Progenitor cell of endocrine pancreas (in vitro differentiated cells): ENCODE results near the gene RSRC1. TPM values are rescaled to one million over a fixed set of nuclear protein-coding genes. Genes with fewer than 3 reads are reported as not detected.
"Not testable (repeated sequence)": the region's sequence is repeated elsewhere in the genome, so short reads cannot be mapped to it uniquely, and the experiment has no call there.

ENCODE experiments used
- DNase-seq: peaks from one replicate; pipeline ENCODE4 v3.0.0; 2021; ENCODE audit warnings: low spot score; ENCODE audit not compliant: unreplicated experiment
- H3K27ac Mint-ChIP-seq: 2 replicates; pipeline ENCODE4 v1.8.0; 2021; ENCODE audit warnings: mild to moderate bottlenecking, moderate library complexity, mixed read lengths
- H3K27me3 Mint-ChIP-seq: 2 replicates; pipeline ENCODE4 v1.8.0; 2021; ENCODE audit warnings: mixed read lengths
- H3K36me3 Mint-ChIP-seq: 2 replicates; pipeline ENCODE4 v1.8.0; 2022; ENCODE audit warnings: mixed read lengths; ENCODE audit not compliant: insufficient read depth
- H3K4me1 Mint-ChIP-seq: 2 replicates; pipeline ENCODE4 v1.8.0; 2021; ENCODE audit warnings: low read depth, mixed read lengths
- H3K4me3 Mint-ChIP-seq: 2 replicates; pipeline ENCODE4 v1.8.0; 2021; ENCODE audit warnings: low read depth, mild to moderate bottlenecking, moderate library complexity, mixed read lengths
- H3K9me3 Mint-ChIP-seq: 2 replicates; pipeline ENCODE4 v1.8.0; 2021; ENCODE audit warnings: low read depth, mixed read lengths
- CTCF ChIP-seq: fragments of 200-600 bp; sonication (generic); IDR thresholded peaks from one replicate; pipeline ENCODE4 v1.5.0; 2021; ENCODE audit warnings: antibody characterized with exemption, mild to moderate bottlenecking; ENCODE audit not compliant: unreplicated experiment
- total RNA-seq: library from RNA; stranded (reverse); gene quantifications from 2 replicates; pipeline ENCODE4 v1.2.1, GENCODE V29; 2021

RSRC1 gene
- total RNA-seq, 1 donor from 2014 or later: 50.6 TPM

DNA sequence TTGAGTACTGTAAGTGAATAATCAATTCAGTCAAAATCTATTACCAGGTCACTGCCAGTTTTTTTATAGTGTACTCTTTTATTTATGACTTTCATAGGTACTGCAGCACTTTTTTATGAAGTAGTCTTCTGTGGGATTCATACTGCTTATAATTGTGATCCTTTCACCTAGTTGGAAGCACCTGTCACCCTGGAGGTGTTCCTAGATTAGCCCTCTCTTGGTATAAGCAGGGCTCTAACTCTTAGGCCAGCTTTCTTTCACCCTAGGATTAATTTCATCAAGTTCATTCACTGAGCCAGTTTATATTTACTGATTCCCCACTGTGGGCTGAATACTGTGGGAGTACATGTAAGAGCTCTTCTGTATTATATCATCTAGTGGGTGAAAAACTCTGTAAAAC is 395.2 kb downstream of the RSRC1 start:
- TF ChIP-seq CTCF: no peak
- Mint-ChIP-seq H3K36me3 (peaks cover 4% of the 10 kb centered on the region), H3K27me3 (no peaks in the 10 kb centered on the region), H3K27ac (no peak overlapping the region), H3K9me3 (peaks cover 24% of the 10 kb centered on the region), H3K4me3 (no peak overlapping the region), H3K4me1 (peaks cover 4% of the 10 kb centered on the region)
- DNase-seq: no peak

DNA sequence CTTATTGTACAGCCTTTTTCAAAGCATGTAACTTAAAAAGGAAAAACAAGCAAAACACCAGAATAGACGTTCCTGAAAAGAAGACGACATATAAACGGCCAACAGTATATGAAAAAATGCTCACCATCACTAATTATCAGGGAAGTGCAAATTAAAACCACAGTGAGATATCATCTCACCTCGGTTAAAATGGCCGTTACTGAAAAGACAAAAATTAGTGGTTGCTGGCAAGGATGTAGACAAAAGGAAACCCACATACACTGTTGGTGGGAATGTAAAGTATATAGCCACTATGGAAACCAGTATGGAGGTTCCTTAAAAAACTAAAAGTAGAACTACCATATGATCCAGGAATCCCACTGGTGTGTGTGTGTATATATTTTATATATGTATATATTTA is 396.6 kb downstream of the RSRC1 start:
- Mint-ChIP-seq H3K9me3 (peaks cover 12% of the 10 kb centered on the region), H3K27ac (no peak overlapping the region), H3K4me1 (peaks cover 4% of the 10 kb centered on the region), H3K4me3 (no peak overlapping the region), H3K27me3 (no peaks in the 10 kb centered on the region), H3K36me3 (peaks cover 3% of the 10 kb centered on the region)
- DNase-seq: no peak
- TF ChIP-seq CTCF: no peak

DNA sequence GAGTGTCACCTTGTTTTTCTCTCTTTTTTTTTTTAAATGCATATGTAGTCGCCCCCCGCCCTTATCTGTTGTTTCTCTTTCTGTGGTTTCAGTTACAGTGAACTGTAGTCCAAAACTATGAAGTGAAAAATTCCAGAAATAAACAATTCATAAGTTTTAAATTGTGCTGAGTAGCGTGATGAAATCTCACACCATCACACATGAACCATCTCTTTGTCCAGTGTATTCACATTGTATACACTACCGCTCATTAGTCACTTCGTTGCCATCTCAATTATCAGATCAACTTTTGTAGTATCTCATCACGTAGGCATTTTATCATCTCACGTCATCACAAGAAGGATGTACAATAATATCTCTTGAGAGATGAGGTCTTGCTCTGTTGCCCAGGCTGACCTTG is 398.6 kb downstream of the RSRC1 start:
- no peak overlapping the region for H3K4me3 Mint-ChIP-seq
- H3K27me3 Mint-ChIP-seq: no peaks in the 10 kb centered on the region
- H3K36me3 Mint-ChIP-seq: peaks cover 2% of the 10 kb centered on the region
- no peak for TF ChIP-seq CTCF
- DNase-seq: no peak
- no peak overlapping the region for H3K27ac Mint-ChIP-seq
- H3K4me1 Mint-ChIP-seq: peaks cover 4% of the 10 kb centered on the region
- H3K9me3 Mint-ChIP-seq: peaks cover 4% of the 10 kb centered on the region

DNA sequence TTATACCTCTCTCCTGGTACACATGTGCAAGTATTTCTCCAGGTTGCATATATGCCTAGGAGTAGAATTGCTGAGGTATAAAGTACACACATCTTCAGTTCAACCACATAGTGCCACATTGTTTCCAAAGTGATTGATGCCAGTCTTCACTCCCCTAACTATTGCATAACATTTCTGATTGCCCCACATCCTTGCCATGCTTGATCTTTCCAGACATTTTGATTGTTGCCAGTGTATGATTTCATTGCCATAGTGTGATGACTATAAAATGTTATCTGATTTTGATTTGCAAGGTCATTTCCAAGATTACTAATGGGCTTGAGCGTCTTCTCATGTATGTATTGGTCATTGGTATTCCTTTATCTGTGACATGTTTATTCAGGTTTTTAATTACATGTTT is 400.0 kb downstream of the RSRC1 start:
- no peak overlapping the region for H3K4me3 Mint-ChIP-seq
- TF ChIP-seq CTCF: no peak
- H3K27me3 Mint-ChIP-seq: no peaks in the 10 kb centered on the region
- no peak overlapping the region for H3K27ac Mint-ChIP-seq
- H3K36me3 Mint-ChIP-seq: peaks cover 6% of the 10 kb centered on the region
- DNase-seq: no peak
- peaks cover 9% of the 10 kb centered on the region for H3K9me3 Mint-ChIP-seq
- peaks cover 3% of the 10 kb centered on the region for H3K4me1 Mint-ChIP-seq

GRCh38 chr3:158516729-158517128 is 406.8 kb downstream of the RSRC1 start:
- H3K4me3 Mint-ChIP-seq, DNase-seq, H3K27ac Mint-ChIP-seq, H3K9me3 Mint-ChIP-seq, H3K36me3 Mint-ChIP-seq, H3K27me3 Mint-ChIP-seq, H3K4me1 Mint-ChIP-seq: not testable (repeated sequence)

- Mint-ChIP-seq H3K9me3 (peaks cover 4% of the 10 kb centered on the region), H3K36me3 (peaks cover 3% of the 10 kb centered on the region), H3K4me1 (no peaks in the 10 kb centered on the region), H3K4me3 (no peak overlapping the region), H3K27ac (no peak overlapping the region), H3K27me3 (no peaks in the 10 kb centered on the region)
- TF ChIP-seq CTCF: no peak
- DNase-seq: no peak
Observed at GRCh38 chr3:158519776-158520175, 409.9 kb downstream of the RSRC1 start.
